ENCODE data around the gene TRPC1. TPM values are rescaled to one million over a fixed set of nuclear protein-coding genes. Genes with fewer than 3 reads are reported as not detected.

The TRPC1 gene
- total and polyA plus RNA-seq, 2 experiments from 2014 or later, result 7.0 to 36.6 TPM

DNA sequence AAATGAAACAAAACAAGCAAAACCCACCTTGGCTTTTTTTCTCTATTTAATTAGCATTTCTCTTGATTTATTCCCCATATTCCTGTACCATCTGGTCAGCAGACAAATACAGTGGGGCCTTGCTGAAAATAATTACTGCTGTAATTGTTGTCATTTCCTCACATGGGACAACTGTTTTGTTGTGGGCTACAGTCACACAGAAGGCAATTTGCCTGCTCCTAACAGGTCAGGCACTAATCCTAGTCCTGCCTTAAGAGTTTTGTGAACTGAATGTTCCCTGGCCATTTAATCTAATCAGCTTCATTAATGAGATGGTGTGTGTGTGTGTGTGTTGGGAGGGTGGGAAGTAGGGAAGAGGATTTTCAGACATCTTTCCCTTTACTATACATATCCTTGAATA is 11.6 kb downstream of the TRPC1 start:
- DNase-seq (ENCODE audit: low spot score), result no peak

More for the DNA sequence above, 11.6 kb downstream of the TRPC1 start:
- Histone ChIP-seq H3K27me3 (ENCODE audit: insufficient read depth) (no peaks in the 10 kb centered on the region), H3K79me2 (replicated peaks; ENCODE audit: insufficient read depth) (peaks cover 14% of the 10 kb centered on the region), H3K27ac (ENCODE audit: low read depth) (no peak overlapping the region), H3K9me2 (ENCODE audit: insufficient read depth) (no peaks in the 10 kb centered on the region), H3K36me3 (ENCODE audit: insufficient read depth) (no peaks in the 10 kb centered on the region), H3K4me2 (no peak overlapping the region), H3K4me1 (ENCODE audit: insufficient read depth) (peaks cover 17% of the 10 kb centered on the region), H3K4me3 (no peak overlapping the region), H3F3A (replicated peaks; ENCODE audit: low read depth) (no peaks in the 10 kb centered on the region), H4K20me1 (replicated peaks; ENCODE audit: insufficient read depth) (no peaks in the 10 kb centered on the region), H2AFZ (no peak overlapping the region)
- Mint-ChIP-seq H3K27ac (no peak overlapping the region), H3K36me3 (ENCODE audit: low read depth) (no peaks in the 10 kb centered on the region), H3K4me1 (peaks cover 15% of the 10 kb centered on the region), H3K27me3 (ENCODE audit: insufficient read depth, low read depth, poor library complexity) (peaks cover 2% of the 10 kb centered on the region), H3K4me3 (no peak overlapping the region), H3K9me3 (no peaks in the 10 kb centered on the region)
- no peak for ATAC-seq
- TF ChIP-seq STAT1 (IDR thresholded peaks at IDR 0.05; ENCODE audit: unreplicated experiment) (no peak), CREB1 (CRISPR knock-in tag; IDR thresholded peaks at IDR 0.05; ENCODE audit: low read depth) (no peak), EZH2 (IDR thresholded peaks at IDR 0.05; ENCODE audit: low read depth, unreplicated experiment) (no peak), ETS1 (IDR thresholded peaks at IDR 0.05) (no peak), NANOG (IDR thresholded peaks at IDR 0.05; ENCODE audit: borderline replicate concordance) (no peak), POLR2AphosphoS5 (IDR thresholded peaks at IDR 0.05; ENCODE audit: low read depth) (no peak), ZNF114 (CRISPR knock-in tag; IDR thresholded peaks at IDR 0.05) (no peak)
- TF ChIP-seq, protein P1, sequence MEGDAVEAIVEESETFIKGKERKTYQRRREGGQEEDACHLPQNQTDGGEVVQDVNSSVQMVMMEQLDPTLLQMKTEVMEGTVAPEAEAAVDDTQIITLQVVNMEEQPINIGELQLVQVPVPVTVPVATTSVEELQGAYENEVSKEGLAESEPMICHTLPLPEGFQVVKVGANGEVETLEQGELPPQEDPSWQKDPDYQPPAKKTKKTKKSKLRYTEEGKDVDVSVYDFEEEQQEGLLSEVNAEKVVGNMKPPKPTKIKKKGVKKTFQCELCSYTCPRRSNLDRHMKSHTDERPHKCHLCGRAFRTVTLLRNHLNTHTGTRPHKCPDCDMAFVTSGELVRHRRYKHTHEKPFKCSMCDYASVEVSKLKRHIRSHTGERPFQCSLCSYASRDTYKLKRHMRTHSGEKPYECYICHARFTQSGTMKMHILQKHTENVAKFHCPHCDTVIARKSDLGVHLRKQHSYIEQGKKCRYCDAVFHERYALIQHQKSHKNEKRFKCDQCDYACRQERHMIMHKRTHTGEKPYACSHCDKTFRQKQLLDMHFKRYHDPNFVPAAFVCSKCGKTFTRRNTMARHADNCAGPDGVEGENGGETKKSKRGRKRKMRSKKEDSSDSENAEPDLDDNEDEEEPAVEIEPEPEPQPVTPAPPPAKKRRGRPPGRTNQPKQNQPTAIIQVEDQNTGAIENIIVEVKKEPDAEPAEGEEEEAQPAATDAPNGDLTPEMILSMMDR (conservative IDR thresholded peaks at IDR 0.05; ENCODE audit: low read depth in 2 of 2), result no peak
- TF ChIP-seq, protein P2, sequence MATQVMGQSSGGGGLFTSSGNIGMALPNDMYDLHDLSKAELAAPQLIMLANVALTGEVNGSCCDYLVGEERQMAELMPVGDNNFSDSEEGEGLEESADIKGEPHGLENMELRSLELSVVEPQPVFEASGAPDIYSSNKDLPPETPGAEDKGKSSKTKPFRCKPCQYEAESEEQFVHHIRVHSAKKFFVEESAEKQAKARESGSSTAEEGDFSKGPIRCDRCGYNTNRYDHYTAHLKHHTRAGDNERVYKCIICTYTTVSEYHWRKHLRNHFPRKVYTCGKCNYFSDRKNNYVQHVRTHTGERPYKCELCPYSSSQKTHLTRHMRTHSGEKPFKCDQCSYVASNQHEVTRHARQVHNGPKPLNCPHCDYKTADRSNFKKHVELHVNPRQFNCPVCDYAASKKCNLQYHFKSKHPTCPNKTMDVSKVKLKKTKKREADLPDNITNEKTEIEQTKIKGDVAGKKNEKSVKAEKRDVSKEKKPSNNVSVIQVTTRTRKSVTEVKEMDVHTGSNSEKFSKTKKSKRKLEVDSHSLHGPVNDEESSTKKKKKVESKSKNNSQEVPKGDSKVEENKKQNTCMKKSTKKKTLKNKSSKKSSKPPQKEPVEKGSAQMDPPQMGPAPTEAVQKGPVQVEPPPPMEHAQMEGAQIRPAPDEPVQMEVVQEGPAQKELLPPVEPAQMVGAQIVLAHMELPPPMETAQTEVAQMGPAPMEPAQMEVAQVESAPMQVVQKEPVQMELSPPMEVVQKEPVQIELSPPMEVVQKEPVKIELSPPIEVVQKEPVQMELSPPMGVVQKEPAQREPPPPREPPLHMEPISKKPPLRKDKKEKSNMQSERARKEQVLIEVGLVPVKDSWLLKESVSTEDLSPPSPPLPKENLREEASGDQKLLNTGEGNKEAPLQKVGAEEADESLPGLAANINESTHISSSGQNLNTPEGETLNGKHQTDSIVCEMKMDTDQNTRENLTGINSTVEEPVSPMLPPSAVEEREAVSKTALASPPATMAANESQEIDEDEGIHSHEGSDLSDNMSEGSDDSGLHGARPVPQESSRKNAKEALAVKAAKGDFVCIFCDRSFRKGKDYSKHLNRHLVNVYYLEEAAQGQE (IDR thresholded peaks at IDR 0.05; ENCODE audit: unreplicated experiment), result no peak
